Right hindlimb (tissue), 1 donor: ENCODE results near the gene LRRC25.

Experiments used
- DNase-seq: peaks from one replicate; pipeline ENCODE4 v3.0.0-alpha.2; 2018

Gene LRRC25

DNA sequence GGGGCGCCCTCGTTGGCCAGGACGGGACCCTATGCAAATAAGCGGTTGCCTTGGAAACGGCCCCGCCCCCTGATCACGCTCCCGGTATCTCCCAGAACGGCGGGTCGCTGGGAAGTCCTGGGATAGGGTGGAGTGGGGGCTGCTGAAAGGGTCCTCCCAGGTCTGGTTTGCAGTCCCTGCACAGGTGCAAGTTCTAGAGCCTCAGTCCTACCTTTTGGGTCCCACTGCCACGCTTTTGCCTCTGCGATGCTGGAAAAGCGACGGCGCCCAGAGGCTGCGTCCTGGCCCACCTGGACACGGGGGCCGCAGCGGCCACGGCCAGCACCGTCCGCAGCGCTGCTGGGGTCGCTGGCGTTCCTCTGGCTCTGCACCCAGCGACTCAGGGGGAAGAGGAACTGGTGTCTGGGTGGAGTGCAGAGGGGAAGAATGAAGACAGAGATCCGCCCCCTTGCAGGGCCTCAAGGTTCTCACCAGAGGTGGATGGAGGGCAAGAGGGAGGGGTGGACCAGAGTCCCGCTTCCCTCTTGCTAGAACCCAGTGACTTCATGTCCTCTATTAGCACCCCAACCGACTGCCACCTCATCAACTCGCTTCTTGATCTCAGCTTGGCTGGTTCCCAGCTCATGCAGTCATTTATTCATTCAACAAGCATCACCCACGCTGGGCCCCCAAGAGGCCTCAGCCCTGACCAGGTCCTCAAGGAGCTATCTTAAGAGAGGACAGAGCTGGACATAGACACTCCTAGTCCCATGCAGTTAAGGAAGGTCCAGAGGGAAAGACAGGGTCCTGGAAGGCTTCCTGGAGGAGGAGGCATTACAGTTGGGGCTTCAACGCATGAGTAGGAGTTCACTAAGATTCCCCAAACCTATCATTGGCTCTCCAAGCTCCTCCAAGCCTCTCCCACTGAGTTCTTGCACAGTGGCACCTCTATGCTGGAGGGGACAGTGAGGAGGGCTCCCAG, at the start of gene LRRC25:
Gene LRRC25 (minus strand): TSS at position 381 of the 961 bp plus-strand sequence. CDS start 659 bp downstream, outside the sequence.
- peak; percentile 38 for DNase-seq

GRCh38 chr19:18446811-18447359, 49.5 kb upstream of the LRRC25 start:
- DNase-seq: no peak

DNA sequence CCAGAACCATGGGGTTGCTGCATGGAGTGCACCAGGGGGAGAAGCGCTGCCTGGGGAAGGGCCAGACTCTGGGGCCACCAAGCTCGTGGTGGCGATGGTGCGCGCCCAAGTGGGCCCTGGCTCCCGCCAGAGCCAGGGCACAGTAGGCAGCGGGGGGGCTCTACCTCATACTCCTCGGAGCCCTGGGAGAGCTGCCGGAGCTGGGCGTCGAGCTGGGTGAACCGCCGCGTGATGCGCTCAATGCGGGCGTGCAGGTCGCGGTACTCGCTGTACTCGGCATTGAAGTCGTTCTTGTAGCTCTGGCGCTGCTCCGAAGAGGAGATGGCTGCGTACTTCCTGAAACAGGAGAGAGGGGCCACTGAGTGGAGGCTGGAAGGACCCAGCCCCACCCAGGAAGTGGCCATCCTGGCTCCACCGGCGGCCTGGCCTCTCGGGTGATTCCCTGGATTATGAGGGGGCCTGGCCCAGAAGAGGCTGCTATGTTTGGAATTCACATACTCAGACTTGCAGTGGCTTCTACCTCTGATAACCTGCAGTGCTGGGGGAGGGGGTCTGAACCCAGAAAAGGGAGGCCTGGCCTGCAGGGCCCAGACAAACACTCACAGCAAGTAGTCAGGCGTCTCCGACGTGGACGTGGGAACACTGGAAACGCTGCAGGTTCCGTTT, 48.9 kb upstream of the LRRC25 start:
- no peak for DNase-seq

DNA sequence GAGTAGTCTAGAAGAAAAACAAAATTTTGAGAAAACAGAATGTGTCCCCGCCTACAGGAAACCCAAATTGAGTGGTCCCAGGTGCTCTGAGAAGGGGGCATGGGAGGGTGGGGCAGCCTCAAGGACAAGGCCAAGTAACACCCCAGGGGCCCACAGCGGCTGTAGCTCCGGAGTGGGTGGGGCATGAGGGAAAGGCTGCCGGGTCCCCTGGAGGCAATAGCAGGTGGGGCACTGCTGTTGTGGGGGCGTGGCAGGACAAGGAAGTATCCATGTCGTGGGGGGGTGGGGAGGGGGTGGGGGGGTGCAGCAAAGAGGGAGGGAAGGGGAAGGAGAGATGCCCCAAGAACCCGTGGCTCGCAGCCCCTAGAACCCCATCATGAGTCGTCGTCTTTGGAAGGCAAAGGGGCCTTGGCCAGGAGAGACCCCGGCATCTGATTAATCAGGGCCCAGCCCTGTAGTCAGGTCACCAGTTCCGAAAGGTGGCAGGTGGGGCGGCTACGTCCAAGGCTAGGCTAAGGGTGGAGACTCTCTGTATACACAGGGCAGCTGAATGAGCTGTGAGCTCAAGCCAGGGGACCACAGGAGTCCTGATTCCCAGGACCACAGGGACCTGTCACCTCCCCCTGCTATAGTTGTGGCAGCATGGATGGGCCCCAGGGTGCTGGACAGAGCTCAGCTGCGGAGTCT, 48.0 kb upstream of the LRRC25 start:
- DNase-seq: no peak

- no peak for DNase-seq
These were observed 47.1 kb upstream of the LRRC25 start for GRCh38 chr19:18444513-18444912.

DNA sequence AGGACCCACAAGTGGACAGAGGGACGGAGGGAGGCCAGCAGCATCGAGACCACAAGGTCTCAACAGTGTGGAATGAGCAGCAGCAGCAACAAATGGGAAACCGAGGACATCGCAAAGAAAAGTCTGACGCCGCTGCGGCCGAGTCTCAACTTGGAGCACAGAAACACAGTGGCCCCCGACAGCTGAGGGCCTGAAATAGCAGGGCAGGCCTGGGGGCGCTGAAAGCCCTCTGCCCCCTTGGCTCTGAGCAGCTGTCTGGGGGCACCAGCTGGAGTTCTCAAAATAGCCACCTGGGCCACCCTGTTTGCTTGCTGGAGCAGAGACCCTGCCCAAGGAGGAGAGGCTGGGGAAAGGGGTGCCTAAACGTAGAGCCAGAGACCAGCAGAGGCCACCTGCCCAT, 46.4 kb upstream of the LRRC25 start:
- DNase-seq: peak; percentile 62

GRCh38 chr19:18443406-18443805, 46.0 kb upstream of the LRRC25 start:
- no peak for DNase-seq

DNA sequence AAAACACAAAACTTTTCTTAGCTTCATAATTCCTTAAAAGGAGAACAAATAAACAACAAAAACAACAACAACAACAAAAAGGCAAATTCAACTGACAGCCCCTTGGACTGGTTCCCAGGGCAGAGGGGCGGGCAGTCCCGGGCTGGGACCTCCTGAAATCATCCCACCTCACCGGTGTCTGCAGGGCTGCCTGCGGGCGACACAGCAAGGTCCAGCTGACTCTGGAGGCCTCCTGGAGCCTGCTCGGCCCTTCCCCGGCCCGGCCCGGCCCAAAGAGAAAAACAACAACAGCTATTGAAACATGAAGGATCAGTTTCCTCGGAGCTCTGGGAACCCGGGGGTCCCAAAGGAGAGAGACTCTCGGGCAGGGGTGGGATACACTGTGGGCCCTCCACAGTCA, 45.5 kb upstream of the LRRC25 start:
- DNase-seq: no peak

DNA sequence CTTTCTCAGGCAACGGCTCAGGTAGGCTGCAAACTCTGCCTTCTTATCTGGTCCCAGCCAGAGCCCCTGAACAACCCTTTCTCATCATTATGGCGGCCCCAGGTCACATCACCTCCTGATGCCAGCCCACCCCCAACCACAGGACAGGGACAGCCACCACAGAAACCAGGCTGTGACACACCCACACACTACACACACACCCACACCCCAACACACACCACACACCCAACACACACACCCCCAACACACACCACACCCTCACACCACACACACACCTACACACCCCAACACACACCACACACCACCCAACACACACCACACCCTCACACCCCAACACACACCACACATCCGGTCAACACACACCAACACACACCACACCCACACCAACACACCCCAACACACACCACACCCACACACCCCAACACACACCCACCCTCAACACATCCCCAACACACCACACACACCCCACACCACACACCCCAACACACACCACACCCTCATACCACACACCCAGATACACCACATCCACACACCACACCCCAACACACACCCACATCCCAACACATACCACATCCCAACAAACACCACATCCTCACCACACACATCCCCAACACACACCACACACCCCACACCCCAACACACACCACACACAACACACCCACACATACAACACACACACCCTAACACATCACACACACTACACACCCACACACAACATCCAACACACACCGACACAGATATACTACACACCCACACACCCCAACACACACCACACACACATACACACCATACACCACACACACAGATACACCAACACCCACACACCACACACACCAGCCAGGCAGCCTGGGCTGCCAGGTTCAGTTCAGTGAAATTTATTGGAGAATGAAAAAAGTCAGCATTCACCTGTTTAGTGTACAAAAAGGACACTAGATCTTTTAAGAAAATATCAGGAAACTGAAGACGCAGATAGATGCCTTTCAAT, 44.7 kb upstream of the LRRC25 start:
- DNase-seq: no peak

GRCh38 chr19:18440936-18441803, 43.7 kb upstream of the LRRC25 start:
- no peak for DNase-seq

GRCh38 chr19:18440415-18440877, 43.0 kb upstream of the LRRC25 start:
- no peak for DNase-seq

DNA sequence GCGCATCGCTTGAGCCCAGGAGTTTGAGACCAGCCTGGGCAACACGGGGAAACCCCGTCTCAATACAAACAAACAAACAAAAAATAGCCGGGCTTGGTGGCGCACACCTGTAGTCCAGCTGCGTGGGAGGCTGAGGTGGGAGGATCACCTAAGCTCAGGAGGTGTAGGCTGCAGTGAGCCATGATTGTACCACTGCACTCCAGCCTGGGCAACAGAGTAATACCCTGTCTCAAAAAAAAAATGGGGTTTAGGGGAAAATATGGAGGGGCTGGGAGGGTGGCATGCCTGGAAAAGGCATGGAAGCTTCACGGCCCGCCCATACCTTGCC, 42.5 kb upstream of the LRRC25 start:
- no peak for DNase-seq

GRCh38 chr19:18439025-18439909, 41.8 kb upstream of the LRRC25 start:
- DNase-seq: no peak

DNA sequence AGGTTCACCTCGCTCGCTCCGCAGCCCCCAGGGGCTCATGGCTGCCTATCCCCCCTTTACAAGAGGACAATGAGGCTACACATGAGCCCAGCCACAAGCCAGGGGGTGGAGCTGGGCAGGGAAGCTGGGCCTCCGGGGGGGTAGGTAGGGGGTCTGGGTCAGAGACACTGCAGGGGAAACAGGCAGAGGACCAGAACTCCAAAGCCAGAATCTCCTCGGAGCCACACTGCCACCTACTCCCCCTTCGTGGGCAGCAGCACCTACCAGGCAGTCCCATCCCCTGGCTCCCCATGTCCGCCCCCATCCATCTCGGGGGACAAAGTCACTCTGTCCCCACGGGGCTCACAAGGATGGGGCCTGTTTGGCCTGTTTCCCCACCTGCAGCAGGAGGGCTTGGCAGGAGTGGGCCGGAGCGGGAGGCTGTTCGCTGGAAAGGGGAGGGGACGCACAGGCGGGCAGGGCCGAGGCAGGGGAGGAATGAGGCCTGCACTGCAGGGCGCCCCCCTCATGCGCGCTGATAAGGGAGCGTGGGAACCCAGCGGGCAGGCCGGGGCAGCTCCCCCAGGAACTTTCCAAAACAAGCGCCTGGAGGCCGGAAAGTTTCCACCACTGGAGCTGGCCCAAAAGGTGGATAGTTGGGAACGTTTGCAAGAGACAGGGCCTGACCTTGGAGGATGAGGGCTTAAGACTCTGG, 41.1 kb upstream of the LRRC25 start:
- DNase-seq: peak; percentile 69

DNA sequence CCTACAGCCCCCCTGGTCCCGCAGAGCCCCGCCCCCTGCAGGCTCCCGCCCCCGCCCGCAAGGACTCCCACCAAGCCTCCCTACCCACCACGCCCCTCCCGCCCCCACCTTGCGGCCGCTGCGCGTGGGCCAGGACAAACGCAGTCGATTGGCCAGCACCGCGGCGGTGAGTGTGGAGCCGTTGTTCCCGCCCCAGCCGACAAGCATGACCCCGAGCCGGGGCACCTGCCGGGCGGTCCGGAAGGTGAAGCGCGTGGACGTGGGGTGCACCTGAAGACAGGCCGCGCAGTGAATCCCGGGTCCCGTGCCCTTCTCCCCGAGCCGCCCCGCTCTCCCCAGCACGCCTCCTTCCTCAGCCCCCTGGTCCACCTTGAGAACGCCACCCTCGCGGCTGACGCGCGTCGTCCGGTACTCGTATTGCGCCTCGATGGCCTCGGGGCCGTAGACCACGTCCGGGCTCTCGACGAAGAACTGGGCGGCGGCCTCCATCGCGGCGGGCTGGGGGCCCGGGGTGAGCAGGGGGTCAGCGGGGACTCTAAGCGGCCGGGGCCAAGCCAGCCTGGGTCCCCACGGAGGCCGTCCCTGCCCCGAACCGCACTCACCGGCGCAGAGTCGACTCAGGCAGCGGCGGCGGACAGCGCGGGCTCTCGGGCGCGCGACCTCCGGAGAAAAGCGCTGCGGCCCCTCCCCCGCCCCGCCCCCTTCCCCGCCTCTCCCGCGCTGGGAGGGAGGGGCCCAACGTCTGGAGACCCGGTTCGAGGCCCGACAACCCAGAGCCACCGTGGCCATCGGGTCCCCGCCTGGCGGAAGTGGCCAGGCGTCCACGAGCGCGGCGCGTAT, 40.3 kb upstream of the LRRC25 start, which contains the start of gene ISYNA1:
Gene ISYNA1 (minus strand): TSS at position 643 of the 840 bp plus-strand sequence. CDS start 154 bp downstream, at position 489.
- DNase-seq: peak; percentile 76

DNA sequence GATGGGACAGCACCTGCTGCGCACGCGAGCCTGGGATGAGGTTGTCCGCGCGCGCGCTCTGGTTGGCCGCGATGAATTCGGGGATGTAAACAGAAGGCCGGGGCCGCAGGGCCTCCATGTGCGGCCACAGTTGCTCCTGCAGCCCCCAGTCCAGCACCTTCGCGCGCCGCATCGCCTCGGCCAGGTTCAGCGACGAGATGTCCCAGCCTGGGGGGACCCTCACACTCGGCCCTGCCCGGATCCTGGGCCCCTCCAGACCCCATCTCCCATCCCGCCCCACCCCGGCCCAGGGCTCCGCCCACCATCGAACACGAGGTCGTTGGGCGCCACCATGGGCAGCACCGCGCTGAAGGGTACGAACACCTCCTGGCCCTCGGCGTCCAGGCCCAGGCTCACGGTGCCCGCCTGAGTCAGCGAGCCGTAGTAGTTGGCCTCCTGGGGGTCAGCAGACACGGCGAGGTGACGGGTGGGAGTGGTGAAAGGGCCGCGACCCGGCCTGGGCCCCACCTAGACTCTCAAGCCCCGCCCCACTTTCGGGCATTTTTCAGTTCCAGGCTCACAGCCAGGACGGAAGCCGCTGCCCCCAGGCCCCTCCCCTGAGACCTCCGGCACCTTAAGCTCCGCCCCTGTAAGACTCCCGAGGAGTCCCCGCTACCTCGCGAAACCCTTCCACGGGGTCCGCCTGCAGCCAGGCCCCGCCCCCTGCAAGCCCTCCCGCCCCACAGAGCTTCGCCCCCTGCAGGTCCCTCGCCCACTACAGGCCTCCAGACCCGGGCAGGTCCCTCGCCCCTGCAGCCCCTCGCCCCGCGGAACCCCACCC, 39.5 kb upstream of the LRRC25 start:
- peak; percentile 86 for DNase-seq
